SK-N-MC (cell line): ENCODE results near the gene TRAPPC4.

Experiments used
- EZH2 ChIP-seq: fragments of 200-600 bp; sonication (generic); IDR thresholded peaks from one replicate; pipeline ENCODE4 v1.6.1; 2017; ENCODE audit warnings: antibody characterized with exemption
- FOXP2 ChIP-seq: optimal IDR thresholded peaks from 2 replicates; pipeline ENCODE3; 2011; ENCODE audit warnings: mild to moderate bottlenecking, moderate library complexity; ENCODE audit not compliant: insufficient read depth; ENCODE audit errors: extremely low read length, control extremely low read depth
- POLR2AphosphoS5 ChIP-seq: IDR thresholded peaks from 2 replicates; pipeline ENCODE4 v1.6.1; 2012; ENCODE audit warnings: mild to moderate bottlenecking, low read depth, low read length, borderline replicate concordance

DNA sequence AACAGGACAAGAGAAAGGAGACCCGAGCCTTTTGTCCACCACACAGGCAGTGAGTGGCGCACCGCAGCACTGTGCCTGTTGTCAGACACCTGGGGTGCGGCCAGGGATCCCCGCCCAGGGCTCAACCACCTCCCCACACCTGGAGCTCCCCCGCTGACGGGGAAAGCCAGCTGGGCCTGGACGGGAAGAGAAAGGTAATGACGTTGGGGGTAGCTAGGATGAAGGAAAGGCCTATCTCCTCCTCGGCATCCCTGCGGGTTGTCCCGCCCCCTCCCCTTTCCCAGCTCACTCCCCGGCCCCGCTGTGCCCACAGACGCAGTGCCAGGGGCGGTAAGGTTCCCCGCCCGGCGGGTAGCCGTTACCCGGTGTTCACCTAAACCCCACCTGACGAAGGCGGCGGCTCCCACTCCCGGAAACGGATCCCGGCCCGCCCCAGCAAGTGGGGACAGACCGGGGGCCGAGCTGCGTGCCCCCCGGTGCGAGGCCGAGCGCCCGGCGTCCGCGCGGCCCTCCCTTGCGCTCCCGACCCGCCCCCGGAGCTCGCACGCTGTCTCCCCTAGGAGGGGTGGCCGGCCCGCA is 37.9 kb downstream of the TRAPPC4 start:
- TF ChIP-seq POLR2AphosphoS5, result no peak
- no peak for TF ChIP-seq EZH2
- TF ChIP-seq FOXP2, result no peak
